GM19397 (cell line): ENCODE data around the gene PSMG3.

ENCODE experiments used
- ATAC-seq: cut with Tn5 transposase; IDR thresholded peaks from one replicate; pipeline ENCODE4 v1.9.1; 2021; ENCODE audit warnings: mild to moderate bottlenecking, moderate library complexity; ENCODE audit not compliant: unreplicated experiment

The PSMG3 gene

GRCh38 chr7:1559626-1560590, 9.9 kb downstream of the PSMG3 start:
- ATAC-seq, result no peak

- ATAC-seq, result no peak
These were observed 10.8 kb downstream of the PSMG3 start for GRCh38 chr7:1558841-1559625.

- ATAC-seq, result no peak
These were observed 11.5 kb downstream of the PSMG3 start for GRCh38 chr7:1558181-1558811.

- ATAC-seq, result no peak
These were observed 12.1 kb downstream of the PSMG3 start for GRCh38 chr7:1557771-1558170.

- no peak for ATAC-seq
These were observed 12.8 kb downstream of the PSMG3 start for GRCh38 chr7:1557006-1557405.

- ATAC-seq, result no peak
These were observed 13.9 kb downstream of the PSMG3 start, which contains the start of gene TMEM184A for GRCh38 chr7:1555813-1556543. TMEM184A (minus strand) TSS chr7:1556205; CDS start chr7:1555484, 721 bp downstream.

- ATAC-seq, result no peak
These were observed 14.6 kb downstream of the PSMG3 start for GRCh38 chr7:1555046-1555812.

- ATAC-seq, result no peak
These were observed 15.3 kb downstream of the PSMG3 start for GRCh38 chr7:1554333-1555045.

- no peak for ATAC-seq
These were observed 16.2 kb downstream of the PSMG3 start for GRCh38 chr7:1553512-1554210.

GRCh38 chr7:1552200-1552599, 17.6 kb downstream of the PSMG3 start:
- ATAC-seq, result no peak

- no peak for ATAC-seq
These were observed 19.0 kb downstream of the PSMG3 start for GRCh38 chr7:1550846-1551155.

- ATAC-seq, result no peak
These were observed 19.6 kb downstream of the PSMG3 start for GRCh38 chr7:1550005-1550845.

GRCh38 chr7:1549357-1550004, 20.4 kb downstream of the PSMG3 start:
- ATAC-seq, result no peak

GRCh38 chr7:1548944-1549343, 20.9 kb downstream of the PSMG3 start:
- no peak for ATAC-seq

- ATAC-seq, result no peak
These were observed 21.4 kb downstream of the PSMG3 start for GRCh38 chr7:1548438-1548831.

GRCh38 chr7:1547777-1548437, 21.9 kb downstream of the PSMG3 start:
- ATAC-seq, result no peak
